PC-3 (cell line): Measurements from ENCODE around the gene CREM.

ENCODE experiments used
- CTCF ChIP-seq: fragments of 300-600 bp; sonication (generic); conservative IDR thresholded peaks from 2 replicates; pipeline ENCODE4 v1.5.1; 2017; ENCODE audit warnings: antibody characterized with exemption, low read depth, mild to moderate bottlenecking, low read length
- EZH2 ChIP-seq: fragments of 300-600 bp; sonication (generic); IDR thresholded peaks from one replicate; pipeline ENCODE4 v1.6.1; 2017; ENCODE audit warnings: antibody characterized with exemption, mild to moderate bottlenecking, low read length; ENCODE audit not compliant: unreplicated experiment

GRCh38 chr10:35103882-35104281 lies 22.8 kb upstream of the CREM start:
- TF ChIP-seq CTCF (no peak), EZH2 (no peak)
